Keratinocyte (primary cell): ENCODE results near the gene DNM2. TPM values are rescaled to one million over a fixed set of nuclear protein-coding genes. Genes with fewer than 3 reads are reported as not detected.

Experiments used
- DNase-seq: peaks from one replicate; pipeline ENCODE4 v3.0.0-alpha.2; 2011; ENCODE audit warnings: low read depth, missing footprints, low spot score
- FAIRE-seq: peaks from 2 replicates; lab custom pipeline; 2011; peaks lifted over from hg19 to GRCh38; lab: Jason Lieb, UNC
- H2AFZ ChIP-seq: 2 replicates; pipeline ENCODE4 v1.6.0; 2012; ENCODE audit warnings: low read length, control low read depth, inconsistent platforms; ENCODE audit not compliant: control insufficient read depth
- H3K27ac ChIP-seq: 2 replicates; pipeline ENCODE4 v1.5.1; 2011; ENCODE audit warnings: low read length; ENCODE audit not compliant: control insufficient read depth, insufficient read depth
- H3K27me3 ChIP-seq: 3 replicates; pipeline ENCODE4 v1.6.0; 2011; ENCODE audit warnings: low read length; ENCODE audit not compliant: control insufficient read depth, insufficient read depth; ENCODE audit errors: extremely low read depth
- H3K36me3 ChIP-seq, 2 experiments: 2 replicates in 1 of 2; 3 replicates in 1 of 2; pipeline ENCODE4 v1.5.1; 2011; ENCODE audit warnings: low read length in 2 of 2, mild to moderate bottlenecking in 1 of 2; ENCODE audit not compliant: control insufficient read depth in 2 of 2, insufficient read depth in 2 of 2; ENCODE audit errors: extremely low read depth in 1 of 2
- H3K4me1 ChIP-seq: 3 replicates; pipeline ENCODE4 v1.5.1; 2011; ENCODE audit warnings: low read length; ENCODE audit not compliant: control insufficient read depth, insufficient read depth; ENCODE audit errors: extremely low read depth
- H3K4me2 ChIP-seq: 3 replicates; pipeline ENCODE4 v1.6.0; 2011; ENCODE audit warnings: low read depth, low read length; ENCODE audit not compliant: control insufficient read depth, insufficient read depth; ENCODE audit errors: extremely low read depth
- H3K4me3 ChIP-seq, 3 experiments: fragments of 200-600 bp in 1 of 3; sonication (generic) in 1 of 3; 2 replicates in 2 of 3; 3 replicates in 1 of 3; pipeline ENCODE4 v1.5.1; 2011 to 2016; ENCODE audit warnings: low read length in 3 of 3, mild to moderate bottlenecking in 3 of 3, control low read depth in 2 of 3, inconsistent platforms in 1 of 3, low read depth in 1 of 3, mixed read lengths in 1 of 3, mixed run types in 1 of 3, moderate library complexity in 1 of 3; ENCODE audit not compliant: control insufficient read depth in 2 of 3, insufficient read depth in 2 of 3; ENCODE audit errors: extremely low read depth in 1 of 3
- H3K79me2 ChIP-seq: 2 replicates; pipeline ENCODE4 v1.6.0; 2012; ENCODE audit warnings: low read length; ENCODE audit not compliant: control insufficient read depth, insufficient read depth
- H3K9ac ChIP-seq: 3 replicates; pipeline ENCODE4 v1.6.0; 2011; ENCODE audit warnings: low read length; ENCODE audit not compliant: control insufficient read depth, insufficient read depth; ENCODE audit errors: extremely low read depth
- H3K9me1 ChIP-seq: 3 replicates; pipeline ENCODE4 v1.6.0; 2011; ENCODE audit warnings: low read length; ENCODE audit not compliant: control insufficient read depth, insufficient read depth; ENCODE audit errors: extremely low read depth
- H3K9me3 ChIP-seq: 2 replicates; pipeline ENCODE4 v1.5.1; 2012; ENCODE audit warnings: low read depth, low read length; ENCODE audit not compliant: control insufficient read depth
- H4K20me1 ChIP-seq: 3 replicates; pipeline ENCODE4 v1.6.0; 2011; ENCODE audit warnings: low read length; ENCODE audit not compliant: control insufficient read depth, insufficient read depth; ENCODE audit errors: extremely low read depth
- EZH2 ChIP-seq: IDR thresholded peaks from one replicate; pipeline ENCODE4 v1.6.1; 2012; ENCODE audit warnings: inconsistent platforms, mild to moderate bottlenecking, low read length, moderate library complexity
- dilution Hi-C: fragments of 300-500 bp; cut with MboI; formaldehyde crosslinking; loops from one replicate; pipeline ENCODE4 v1.7.0; 2020; ENCODE audit warnings: low sequenced_read_pairs; ENCODE audit not compliant: extremely low pct_ligation_motif_present
- polyA plus RNA-seq, 5 experiments: library from polyadenylated mRNA; depleted of rRNA in 3 of 5; stranded (reverse) in 3 of 5; stranded (forward) in 1 of 5; unstranded in 1 of 5; fragments of >200 nt; gene quantifications; 1 replicate in 1 of 5; 2 replicates in 3 of 5; 3 replicates in 1 of 5; pipeline versions ENCODE4 v1.2.1 to v1.2.3, GENCODE V29; 2011 to 2012; ENCODE audit warnings: missing spikeins in 2 of 5, low read depth in 1 of 5, low replicate concordance in 1 of 5
- TF ChIP-seq, protein P1 (sequence below), 3 experiments: IDR thresholded peaks in 1 of 3; conservative IDR thresholded peaks in 1 of 3; optimal IDR thresholded peaks in 1 of 3; 2 replicates in 2 of 3; 3 replicates in 1 of 3; pipeline versions ENCODE3 to v1.5.1; 2011; ENCODE audit warnings: low read length in 3 of 3, mild to moderate bottlenecking in 3 of 3, moderate library complexity in 2 of 3, control low read depth in 1 of 3, inconsistent platforms in 1 of 3; ENCODE audit not compliant: insufficient read depth in 2 of 3; ENCODE audit errors: extremely low read depth in 1 of 3

DNM2 gene
- polyA plus RNA-seq, 1 donor (not counting 4 experiments of a cell fraction or from before 2014, with no cell fraction given) = 60.1 TPM

DNA sequence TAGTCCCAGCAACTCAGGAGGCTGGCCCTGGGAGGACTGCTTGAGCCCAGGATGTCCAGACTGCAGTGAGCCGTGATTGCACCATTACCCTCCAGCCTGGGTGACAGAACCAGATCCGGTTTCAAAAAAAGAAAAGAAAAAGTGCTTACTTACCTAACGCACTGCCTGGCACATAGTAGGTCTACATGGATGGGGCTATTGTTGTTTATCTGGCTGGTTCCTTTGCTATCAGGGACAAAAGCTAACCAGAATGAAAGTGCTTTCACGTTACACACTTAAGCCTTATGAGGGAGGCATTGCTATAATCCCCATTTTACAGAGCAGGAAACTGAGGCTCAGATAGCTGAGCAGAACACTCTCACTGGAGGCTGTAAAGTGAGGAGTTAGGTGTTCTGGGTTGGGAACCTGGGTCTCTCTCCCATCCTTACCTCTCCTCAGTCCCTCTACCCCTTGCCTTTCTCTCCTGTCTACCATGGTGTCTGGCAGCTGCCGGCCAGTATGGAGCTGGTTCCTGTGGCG lies 2.8 kb downstream of the DNM2 start:
- FAIRE-seq = no peak

DNA sequence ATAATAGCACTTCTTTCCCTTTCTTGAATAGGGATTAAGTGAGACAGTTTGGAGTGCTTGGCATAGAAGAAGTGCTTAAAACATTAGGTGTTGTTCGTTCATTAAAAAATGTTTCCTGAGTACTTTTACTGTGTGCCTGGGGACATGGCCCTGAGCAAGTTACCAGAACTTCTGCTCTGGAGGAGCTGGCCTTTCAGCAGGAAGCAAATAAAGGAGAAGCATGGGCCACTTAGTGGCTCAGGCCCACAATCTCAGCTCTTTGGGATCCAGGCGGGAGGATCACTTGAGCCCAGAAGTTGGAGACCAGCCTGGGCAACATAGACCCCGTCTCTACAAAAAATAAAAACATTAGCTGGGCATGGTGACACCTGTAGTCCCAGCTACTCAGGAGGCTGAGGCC lies 5.7 kb downstream of the DNM2 start:
- Histone ChIP-seq H3K9me1 (peaks cover 10% of the 10 kb centered on the region), H3K4me2 (no peak overlapping the region), H3K4me3 (no peak overlapping the region), H3K9me3 (no peaks in the 10 kb centered on the region), H3K36me3 (peaks cover 6 to 8% of the 10 kb centered on the region in 2 experiments), H3K9ac (no peak overlapping the region), H3K27me3 (no peaks in the 10 kb centered on the region), H4K20me1 (peaks cover 43% of the 10 kb centered on the region), H3K79me2 (peaks cover 98% of the 10 kb centered on the region), H3K4me1 (peaks cover 12% of the 10 kb centered on the region), H3K27ac (no peak overlapping the region), H2AFZ (no peak overlapping the region)
- dilution Hi-C loops = no loop called here
- FAIRE-seq = no peak
- no peak for DNase-seq
- TF ChIP-seq, protein P1, sequence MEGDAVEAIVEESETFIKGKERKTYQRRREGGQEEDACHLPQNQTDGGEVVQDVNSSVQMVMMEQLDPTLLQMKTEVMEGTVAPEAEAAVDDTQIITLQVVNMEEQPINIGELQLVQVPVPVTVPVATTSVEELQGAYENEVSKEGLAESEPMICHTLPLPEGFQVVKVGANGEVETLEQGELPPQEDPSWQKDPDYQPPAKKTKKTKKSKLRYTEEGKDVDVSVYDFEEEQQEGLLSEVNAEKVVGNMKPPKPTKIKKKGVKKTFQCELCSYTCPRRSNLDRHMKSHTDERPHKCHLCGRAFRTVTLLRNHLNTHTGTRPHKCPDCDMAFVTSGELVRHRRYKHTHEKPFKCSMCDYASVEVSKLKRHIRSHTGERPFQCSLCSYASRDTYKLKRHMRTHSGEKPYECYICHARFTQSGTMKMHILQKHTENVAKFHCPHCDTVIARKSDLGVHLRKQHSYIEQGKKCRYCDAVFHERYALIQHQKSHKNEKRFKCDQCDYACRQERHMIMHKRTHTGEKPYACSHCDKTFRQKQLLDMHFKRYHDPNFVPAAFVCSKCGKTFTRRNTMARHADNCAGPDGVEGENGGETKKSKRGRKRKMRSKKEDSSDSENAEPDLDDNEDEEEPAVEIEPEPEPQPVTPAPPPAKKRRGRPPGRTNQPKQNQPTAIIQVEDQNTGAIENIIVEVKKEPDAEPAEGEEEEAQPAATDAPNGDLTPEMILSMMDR (optimal IDR thresholded peaks at IDR 0.05 in 1 of 3, IDR thresholded peaks at IDR 0.05 in 1 of 3, conservative IDR thresholded peaks at IDR 0.05 in 1 of 3; ENCODE audit: extremely low read depth in 1 of 3, insufficient read depth in 2 of 3, low read length in 3 of 3) = no peak
- no peak for TF ChIP-seq EZH2

More for the DNA sequence above, 2.8 kb downstream of the DNM2 start:
- Histone ChIP-seq H3K27me3 (no peaks in the 10 kb centered on the region), H3K4me1 (peaks cover 12% of the 10 kb centered on the region), H2AFZ (no peak overlapping the region), H3K4me2 (no peak overlapping the region), H3K9me1 (peaks cover 10% of the 10 kb centered on the region), H4K20me1 (peaks cover 34% of the 10 kb centered on the region), H3K36me3 (peaks cover 6 to 8% of the 10 kb centered on the region in 2 experiments), H3K9me3 (no peaks in the 10 kb centered on the region), H3K9ac (no peak overlapping the region), H3K4me3 (no peak overlapping the region), H3K27ac (no peak overlapping the region), H3K79me2 (peaks cover 76% of the 10 kb centered on the region)
- no peak for TF ChIP-seq EZH2
- TF ChIP-seq, protein P1 (optimal IDR thresholded peaks at IDR 0.05 in 1 of 3, IDR thresholded peaks at IDR 0.05 in 1 of 3, conservative IDR thresholded peaks at IDR 0.05 in 1 of 3; ENCODE audit: extremely low read depth in 1 of 3, insufficient read depth in 2 of 3, low read length in 3 of 3) = no peak
- dilution Hi-C loops = no loop called here
- no peak for DNase-seq
